Hepatocyte (in vitro differentiated cells): ENCODE results near the gene STK32C. TPM values are rescaled to one million over a fixed set of nuclear protein-coding genes. Genes with fewer than 3 reads are reported as not detected.
A peak's percentile ranks its signal among the peaks of the same experiment; 100 is the strongest.

ENCODE experiments used
- DNase-seq: peaks from one replicate; pipeline ENCODE4 v3.0.0-alpha.2; 2016; ENCODE audit warnings: low spot score
- H2AFZ ChIP-seq: fragments of 200-600 bp; sonication (generic); 2 replicates; pipeline ENCODE4 v1.6.0; 2016; ENCODE audit warnings: antibody characterized with exemption, mild to moderate bottlenecking
- H3K27ac ChIP-seq: fragments of 200-600 bp; sonication (generic); 2 replicates; pipeline ENCODE4 v1.5.1; 2016; ENCODE audit warnings: mild to moderate bottlenecking
- H3K27me3 ChIP-seq: fragments of 200-600 bp; sonication (generic); 2 replicates; pipeline ENCODE4 v1.6.1; 2016
- H3K36me3 ChIP-seq: fragments of 200-600 bp; sonication (generic); replicated peaks from 2 replicates; pipeline ENCODE4 v1.5.1; 2016; ENCODE audit warnings: low read depth; ENCODE audit not compliant: insufficient read depth
- H3K4me1 ChIP-seq: fragments of 200-600 bp; sonication (generic); 2 replicates; pipeline ENCODE4 v1.5.1; 2016; ENCODE audit warnings: mild to moderate bottlenecking, moderate library complexity; ENCODE audit not compliant: insufficient read depth
- H3K4me2 ChIP-seq: fragments of 200-600 bp; sonication (generic); 2 replicates; pipeline ENCODE4 v1.6.0; 2016
- H3K4me3 ChIP-seq: fragments of 200-600 bp; sonication (generic); 2 replicates; pipeline ENCODE4 v1.5.1; 2016; ENCODE audit warnings: mild to moderate bottlenecking
- H3K79me2 ChIP-seq: fragments of 200-600 bp; sonication (generic); 2 replicates; pipeline ENCODE4 v1.6.0; 2017; ENCODE audit warnings: mild to moderate bottlenecking
- H3K9me2 ChIP-seq: fragments of 200-600 bp; sonication (generic); replicated peaks from 2 replicates; pipeline ENCODE4 v1.6.0; 2017; ENCODE audit warnings: mild to moderate bottlenecking; ENCODE audit not compliant: insufficient read depth
- H3K9me3 ChIP-seq: fragments of 200-600 bp; sonication (generic); 2 replicates; pipeline ENCODE4 v1.5.1; 2016; ENCODE audit warnings: low read depth, mild to moderate bottlenecking
- H4K20me1 ChIP-seq: fragments of 200-600 bp; sonication (generic); 2 replicates; pipeline ENCODE4 v1.6.0; 2016; ENCODE audit warnings: mild to moderate bottlenecking; ENCODE audit not compliant: insufficient read depth, poor library complexity, severe bottlenecking
- CTCF ChIP-seq: fragments of 200-600 bp; sonication (generic); IDR thresholded peaks from 2 replicates; pipeline ENCODE4 v1.5.1; 2016; ENCODE audit warnings: antibody characterized with exemption, mild to moderate bottlenecking; ENCODE audit not compliant: poor library complexity
- EZH2 ChIP-seq: fragments of 200-600 bp; sonication (generic); IDR thresholded peaks from 2 replicates; pipeline ENCODE4 v1.6.1; 2016; ENCODE audit warnings: antibody characterized with exemption, mild to moderate bottlenecking, borderline replicate concordance
- EZH2phosphoT487 ChIP-seq: fragments of 200-600 bp; sonication (generic); IDR thresholded peaks from one replicate; pipeline ENCODE4 v1.6.1; 2018; ENCODE audit warnings: antibody characterized with exemption, mild to moderate bottlenecking, low read depth, moderate library complexity; ENCODE audit not compliant: unreplicated experiment, severe bottlenecking
- WGBS: methylation state at CpG from one replicate; pipeline ENCODE4 v1.1.6; 2016; ENCODE audit warnings: low lambda C conversion rate; ENCODE audit errors: missing lambda C conversion rate; 5-methylcytosine and 5-hydroxymethylcytosine counted together
- polyA plus RNA-seq: library from polyadenylated mRNA; unstranded; fragments of >200 nt; fragmentation: Nextera tagmentation; extraction: Ambion mirVana; gene quantifications from 2 replicates; pipeline ENCODE4 v1.2.1, GENCODE V29; 2016
- total RNA-seq: library from RNA; depleted of rRNA; stranded (reverse); fragments of >200 nt; gene quantifications from 2 replicates; pipeline ENCODE4 v1.2.3, GENCODE V29; 2014

Gene STK32C
- total and polyA plus RNA-seq, 2 experiments from 2014 or later: 7.9 to 12.2 TPM

GRCh38 chr10:132265890-132266496 is 41.8 kb downstream of the STK32C start:
- Histone ChIP-seq H3K4me1 (peaks cover 11% of the 10 kb centered on the region), H2AFZ (no peak overlapping the region), H3K79me2 (no peaks in the 10 kb centered on the region), H3K27ac (peak overlapping the region; percentile 67), H3K27me3 (no peaks in the 10 kb centered on the region), H3K36me3 (no peaks in the 10 kb centered on the region), H3K4me2 (peak overlapping the region; percentile 44), H3K9me2 (no peaks in the 10 kb centered on the region), H4K20me1 (no peaks in the 10 kb centered on the region), H3K9me3 (no peaks in the 10 kb centered on the region), H3K4me3 (no peak overlapping the region)
- DNase-seq: no peak
- TF ChIP-seq CTCF (no peak), EZH2 (no peak)
- 59% methylated on average over 15 of the region's 15 CpGs for WGBS

GRCh38 chr10:132264966-132265889 is 42.5 kb downstream of the STK32C start:
- TF ChIP-seq EZH2: no peak
- TF ChIP-seq CTCF: no peak
- TF ChIP-seq EZH2phosphoT487: no peak
- H3K27ac ChIP-seq: peak overlapping the region; percentile 67
- no peaks in the 10 kb centered on the region for H3K27me3 ChIP-seq
- H3K4me2 ChIP-seq: peak overlapping the region; percentile 44
- WGBS: 65% methylated on average over 20 of the region's 32 CpGs
- H2AFZ ChIP-seq: no peak overlapping the region
- H3K9me2 ChIP-seq: no peaks in the 10 kb centered on the region
- DNase-seq: peak; percentile 39
- no peaks in the 10 kb centered on the region for H4K20me1 ChIP-seq
- H3K9me3 ChIP-seq: no peaks in the 10 kb centered on the region
- no peaks in the 10 kb centered on the region for H3K79me2 ChIP-seq
- H3K4me1 ChIP-seq: peaks cover 11% of the 10 kb centered on the region
- no peak overlapping the region for H3K4me3 ChIP-seq
- no peaks in the 10 kb centered on the region for H3K36me3 ChIP-seq

GRCh38 chr10:132264306-132264950 is 43.3 kb downstream of the STK32C start:
- Histone ChIP-seq H3K4me1 (peaks cover 11% of the 10 kb centered on the region), H3K4me3 (no peak overlapping the region), H3K4me2 (no peak overlapping the region), H3K27me3 (no peaks in the 10 kb centered on the region), H3K9me2 (no peaks in the 10 kb centered on the region), H3K36me3 (no peaks in the 10 kb centered on the region), H3K27ac (no peak overlapping the region), H3K79me2 (no peaks in the 10 kb centered on the region), H2AFZ (no peak overlapping the region), H3K9me3 (no peaks in the 10 kb centered on the region), H4K20me1 (no peaks in the 10 kb centered on the region)
- no peak for DNase-seq
- 89% methylated on average over 16 of the region's 16 CpGs for WGBS
- no peak for TF ChIP-seq EZH2

- 94% methylated on average over 9 of the region's 9 CpGs for whole genome bisulfite sequencing
- Histone ChIP-seq H3K27me3 (no peaks in the 10 kb centered on the region), H3K4me1 (peaks cover 11% of the 10 kb centered on the region), H4K20me1 (no peaks in the 10 kb centered on the region), H3K27ac (no peak overlapping the region), H3K4me2 (no peak overlapping the region), H3K36me3 (no peaks in the 10 kb centered on the region), H3K4me3 (no peak overlapping the region), H3K9me2 (no peaks in the 10 kb centered on the region), H2AFZ (no peak overlapping the region), H3K79me2 (no peaks in the 10 kb centered on the region), H3K9me3 (no peaks in the 10 kb centered on the region)
- no peak for TF ChIP-seq EZH2phosphoT487
- TF ChIP-seq CTCF: no peak
- no peak for TF ChIP-seq EZH2
- no peak for DNase-seq
Measured at GRCh38 chr10:132263866-132264265, 43.9 kb downstream of the STK32C start.
